OCI-M2 (cell line): ENCODE data around the gene SMIM17.

ENCODE experiments used
- DNase-seq: peaks from one replicate; lab custom pipeline; 2025; ENCODE audit not compliant: unreplicated experiment; lab: John Stamatoyannopoulos, UW

The SMIM17 gene

DNA sequence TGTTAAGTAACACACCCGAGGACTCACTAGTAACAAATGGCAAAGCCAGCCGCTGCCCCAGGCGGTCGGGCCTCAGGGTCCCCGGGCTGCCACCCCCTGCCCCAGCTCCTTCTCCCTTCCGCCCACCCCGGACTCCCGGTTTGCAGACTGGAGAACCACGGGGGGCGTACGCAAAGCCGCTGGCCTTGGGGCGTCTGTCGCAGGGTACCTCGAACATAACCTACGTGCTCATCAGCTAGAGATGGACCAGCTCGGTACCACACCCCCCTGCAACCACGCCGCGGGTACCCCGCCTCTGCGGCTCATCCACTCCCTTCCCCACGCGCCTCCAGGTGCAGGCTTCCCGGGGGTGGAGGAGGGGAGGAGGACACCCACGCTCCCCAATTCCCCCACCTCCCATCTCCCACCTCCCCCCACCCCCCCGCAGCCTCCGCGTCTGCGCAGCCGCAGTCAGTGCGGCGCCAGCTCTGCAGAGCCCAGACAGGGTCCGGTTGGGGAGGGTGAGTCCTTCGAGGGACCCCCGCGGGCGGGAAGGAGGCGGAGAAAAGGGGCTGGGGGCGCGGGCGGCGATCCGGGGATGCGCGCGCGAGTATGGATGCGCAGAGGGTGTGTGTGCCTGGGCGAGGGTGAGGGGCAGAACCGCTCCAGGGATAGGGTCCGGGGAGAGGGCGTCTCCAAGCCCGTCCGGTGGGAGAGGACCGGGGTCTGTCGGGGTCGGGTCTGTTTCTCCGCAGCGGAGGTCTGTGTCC lies at the start of gene SMIM17:
Gene SMIM17, plus strand, starts transcription at position 449 of the 749 bp plus-strand sequence. CDS start 2,509 bp downstream, outside the sequence.
- no peak for DNase-seq

GRCh38 chr19:56594446-56594782 lies 48.5 kb upstream of the SMIM17 start:
- DNase-seq: no peak

- peak; percentile 42 for DNase-seq
Observed at GRCh38 chr19:56594783-56595547, 48.0 kb upstream of the SMIM17 start, which contains the start of gene ZNF71. Gene ZNF71, plus strand, starts transcription at chr19:56595302. Its CDS starts 6,257 bp downstream, at chr19:56601559.

GRCh38 chr19:56595548-56595899 lies 47.4 kb upstream of the SMIM17 start:
- no peak for DNase-seq

- DNase-seq: no peak
Observed at GRCh38 chr19:56596676-56597075, 46.3 kb upstream of the SMIM17 start.

DNA sequence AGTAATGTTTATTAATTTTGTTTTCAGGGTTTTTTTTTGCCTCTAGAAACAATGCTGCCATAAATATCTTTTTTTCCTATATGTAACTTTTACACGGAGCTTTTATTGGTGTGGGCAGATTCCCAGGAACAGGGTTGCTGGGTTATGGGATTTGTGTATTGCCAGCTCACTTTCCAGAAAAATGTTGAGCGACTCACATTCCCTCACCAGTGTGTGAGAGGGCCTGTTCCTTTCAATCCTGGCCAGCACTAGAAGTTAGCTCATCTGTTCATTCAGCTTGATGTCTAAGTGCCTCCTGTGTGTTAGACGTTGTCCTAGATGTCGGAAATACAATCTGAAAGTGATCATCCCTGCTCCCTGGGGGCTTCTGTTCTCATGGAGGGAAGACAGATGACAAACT lies 45.3 kb upstream of the SMIM17 start:
- DNase-seq: no peak

- DNase-seq: no peak
Observed at GRCh38 chr19:56601375-56601774, 41.6 kb upstream of the SMIM17 start.

GRCh38 chr19:56603829-56604228 lies 39.1 kb upstream of the SMIM17 start:
- no peak for DNase-seq

DNA sequence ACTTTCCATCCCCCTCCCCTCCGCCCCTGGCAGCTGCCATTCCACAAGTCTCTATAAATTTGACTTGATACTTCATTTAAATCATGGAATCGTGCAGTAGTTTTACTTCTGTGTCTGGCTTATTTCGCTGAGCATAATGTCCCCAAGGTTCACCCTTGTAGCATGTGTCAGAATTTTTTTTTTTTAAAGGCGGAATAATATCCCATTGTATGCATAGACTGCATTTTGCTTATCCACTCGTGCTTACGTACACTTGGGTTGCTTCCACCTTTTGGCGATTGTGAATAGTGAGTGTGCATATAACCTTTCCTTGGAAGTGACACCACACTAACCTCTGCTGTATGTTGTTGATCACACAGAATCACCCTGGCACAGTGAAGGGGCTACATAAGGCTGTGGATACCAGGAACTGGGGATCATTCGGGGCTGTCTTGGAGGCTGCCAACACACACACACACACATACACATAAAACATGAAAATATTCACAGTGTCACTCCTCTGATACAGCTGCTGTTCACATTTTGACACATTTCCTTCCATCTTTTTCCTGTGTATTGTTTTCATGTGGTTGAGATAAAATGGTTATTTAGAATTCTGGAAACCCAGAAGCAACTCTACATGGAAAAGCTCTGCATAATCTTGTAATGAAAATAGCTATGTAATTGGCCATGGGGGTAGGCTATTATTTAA lies 34.5 kb upstream of the SMIM17 start:
- DNase-seq: no peak

DNA sequence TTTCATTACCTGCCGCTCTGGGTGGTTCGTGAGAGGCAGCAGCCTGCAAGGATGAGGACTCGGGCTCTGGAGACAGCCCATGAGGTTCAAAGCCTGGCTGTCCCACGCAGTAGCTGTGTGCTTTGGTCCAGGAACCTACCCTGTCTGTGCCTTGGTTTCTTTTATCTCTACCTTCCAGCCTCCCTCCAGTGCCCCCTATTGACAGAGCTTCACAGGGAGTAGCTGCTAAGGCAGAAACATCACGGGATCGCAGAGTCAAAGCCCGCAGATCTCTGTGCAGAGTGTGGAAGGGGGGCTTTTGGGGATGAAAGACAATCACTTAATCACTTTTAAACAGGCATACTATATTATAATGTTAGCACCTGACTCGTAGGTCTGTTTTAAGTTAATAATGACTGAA lies 31.7 kb upstream of the SMIM17 start:
- DNase-seq: no peak

GRCh38 chr19:56612737-56613136 lies 30.2 kb upstream of the SMIM17 start:
- no peak for DNase-seq

DNA sequence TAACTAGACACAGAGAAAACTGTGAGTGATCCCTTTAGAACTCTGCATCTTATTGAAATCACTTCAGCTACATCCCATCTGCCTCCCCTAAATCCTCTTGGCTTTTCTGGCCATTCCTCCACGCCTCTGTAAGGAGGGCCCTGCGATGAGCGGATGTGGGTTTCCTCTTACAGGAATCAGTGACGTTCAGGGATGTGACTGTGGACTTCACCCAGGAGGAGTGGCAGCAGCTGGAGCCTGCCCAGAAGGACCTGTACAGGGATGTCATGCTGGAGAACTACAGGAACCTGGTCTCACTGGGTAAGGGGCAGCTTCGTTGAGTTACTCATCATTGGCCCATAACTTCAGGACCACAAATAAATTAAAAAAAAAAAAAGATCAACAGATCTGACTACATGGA lies 29.3 kb upstream of the SMIM17 start:
- DNase-seq: no peak

DNA sequence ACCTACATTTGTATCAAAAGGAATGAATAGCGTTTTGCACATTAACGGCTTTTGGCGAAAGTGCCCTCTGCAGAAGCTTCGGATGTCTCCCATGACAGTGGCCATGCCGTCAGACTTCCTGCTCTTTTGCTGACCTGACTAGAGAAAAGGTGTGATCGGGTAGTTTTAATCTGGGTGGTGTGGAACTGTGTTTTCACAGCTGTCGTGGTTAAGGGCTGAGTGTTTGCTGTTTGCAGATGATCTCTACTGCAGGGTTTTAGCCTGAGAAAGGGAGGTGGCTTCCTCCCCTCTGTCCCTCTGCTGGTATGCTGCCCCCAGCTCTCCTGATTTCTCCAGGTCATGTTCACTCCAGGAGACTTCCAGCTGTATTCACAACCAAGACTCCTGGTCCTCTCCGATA lies 25.4 kb upstream of the SMIM17 start:
- no peak for DNase-seq

GRCh38 chr19:56619121-56619520 lies 23.8 kb upstream of the SMIM17 start:
- DNase-seq: no peak

DNA sequence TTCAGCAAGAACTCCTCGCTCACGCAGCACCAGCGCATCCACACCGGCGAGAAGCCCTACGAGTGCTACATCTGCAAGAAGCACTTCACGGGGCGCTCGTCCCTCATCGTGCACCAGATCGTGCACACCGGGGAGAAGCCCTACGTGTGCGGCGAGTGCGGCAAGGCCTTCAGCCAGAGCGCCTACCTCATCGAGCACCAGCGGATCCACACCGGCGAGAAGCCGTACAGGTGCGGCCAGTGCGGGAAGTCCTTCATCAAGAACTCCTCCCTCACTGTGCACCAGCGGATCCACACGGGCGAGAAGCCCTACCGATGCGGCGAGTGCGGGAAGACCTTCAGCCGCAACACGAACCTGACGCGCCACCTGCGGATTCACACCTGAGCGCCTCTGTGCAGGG lies 20.6 kb upstream of the SMIM17 start:
- no peak for DNase-seq

DNA sequence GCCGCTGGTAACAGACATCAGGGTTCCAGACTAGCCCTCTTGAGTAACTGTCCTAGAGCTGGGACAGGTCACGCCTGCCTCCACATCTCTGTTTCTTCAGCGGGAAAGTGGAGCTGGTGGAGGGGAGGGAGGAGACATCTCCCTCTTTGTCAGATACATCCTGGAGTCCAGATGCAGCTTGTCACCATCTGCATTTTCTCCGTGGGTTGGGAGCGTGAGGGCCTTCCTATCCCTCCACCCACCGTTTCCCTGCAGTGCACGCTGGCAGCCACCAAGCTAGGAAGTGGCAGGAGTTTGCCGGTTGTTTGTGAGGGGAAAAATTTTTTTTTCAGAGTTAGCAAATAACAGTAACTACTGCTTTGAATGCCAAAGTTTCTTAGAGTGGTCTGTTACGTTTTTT lies 20.0 kb upstream of the SMIM17 start:
- DNase-seq: no peak

- no peak for DNase-seq
Observed at GRCh38 chr19:56625708-56626107, 17.3 kb upstream of the SMIM17 start.

DNA sequence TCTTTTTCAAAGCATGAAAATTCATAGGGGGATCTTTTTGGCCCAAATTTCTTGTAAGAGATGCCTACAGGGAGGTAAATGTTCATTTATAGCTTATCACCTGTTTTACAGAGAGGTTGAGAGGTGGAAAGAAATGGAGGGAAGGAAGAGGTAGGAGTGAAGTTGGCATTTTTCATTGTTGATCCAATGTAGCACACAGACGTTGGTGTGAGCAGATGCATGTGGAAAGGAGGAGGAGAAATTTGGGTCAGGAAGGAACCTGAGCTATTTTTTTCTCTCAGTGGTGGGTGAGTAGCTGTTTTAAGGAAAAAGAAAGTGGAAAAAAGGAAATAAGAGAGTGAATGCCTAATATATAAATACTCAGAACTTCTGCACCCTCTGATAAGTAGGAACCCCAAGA lies 9.9 kb upstream of the SMIM17 start:
- no peak for DNase-seq

- peak; percentile 39 for DNase-seq
Observed at GRCh38 chr19:56637976-56638555, 4.9 kb upstream of the SMIM17 start.

- DNase-seq: no peak
Observed at GRCh38 chr19:56639217-56639616, 3.7 kb upstream of the SMIM17 start.

- DNase-seq: no peak
Observed at GRCh38 chr19:56643460-56643955, 549 bp downstream of the SMIM17 start.
